Measurements from ENCODE around the gene TRMT1L.

The TRMT1L gene

GRCh38 chr1:185162491-185162890, 5.7 kb upstream of the TRMT1L start:
- peaks cover 11% of the 10 kb centered on the region for H3K36me3 ChIP-seq
- H3K27me3 ChIP-seq = no peaks in the 10 kb centered on the region
- no peak overlapping the region for H3K4me3 ChIP-seq (ENCODE audit: low read depth in 1 of 2, low read length in 1 of 2)
- H3K4me1 ChIP-seq (ENCODE audit: control insufficient read depth in 1 of 2, insufficient read depth in 1 of 2, low read depth in 1 of 2, low read length in 1 of 2) = peaks cover 9 to 13% of the 10 kb centered on the region in 2 experiments
- no peak overlapping the region for H3K27ac ChIP-seq
- H3K9me3 ChIP-seq = no peaks in the 10 kb centered on the region
- TF ChIP-seq, protein P1, sequence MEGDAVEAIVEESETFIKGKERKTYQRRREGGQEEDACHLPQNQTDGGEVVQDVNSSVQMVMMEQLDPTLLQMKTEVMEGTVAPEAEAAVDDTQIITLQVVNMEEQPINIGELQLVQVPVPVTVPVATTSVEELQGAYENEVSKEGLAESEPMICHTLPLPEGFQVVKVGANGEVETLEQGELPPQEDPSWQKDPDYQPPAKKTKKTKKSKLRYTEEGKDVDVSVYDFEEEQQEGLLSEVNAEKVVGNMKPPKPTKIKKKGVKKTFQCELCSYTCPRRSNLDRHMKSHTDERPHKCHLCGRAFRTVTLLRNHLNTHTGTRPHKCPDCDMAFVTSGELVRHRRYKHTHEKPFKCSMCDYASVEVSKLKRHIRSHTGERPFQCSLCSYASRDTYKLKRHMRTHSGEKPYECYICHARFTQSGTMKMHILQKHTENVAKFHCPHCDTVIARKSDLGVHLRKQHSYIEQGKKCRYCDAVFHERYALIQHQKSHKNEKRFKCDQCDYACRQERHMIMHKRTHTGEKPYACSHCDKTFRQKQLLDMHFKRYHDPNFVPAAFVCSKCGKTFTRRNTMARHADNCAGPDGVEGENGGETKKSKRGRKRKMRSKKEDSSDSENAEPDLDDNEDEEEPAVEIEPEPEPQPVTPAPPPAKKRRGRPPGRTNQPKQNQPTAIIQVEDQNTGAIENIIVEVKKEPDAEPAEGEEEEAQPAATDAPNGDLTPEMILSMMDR (IDR thresholded peaks at IDR 0.05) = no peak

GRCh38 chr1:185159966-185160365, 3.2 kb upstream of the TRMT1L start:
- no peaks in the 10 kb centered on the region for H3K27me3 ChIP-seq
- TF ChIP-seq, protein P1 (IDR thresholded peaks at IDR 0.05) = no peak
- no peak overlapping the region for H3K27ac ChIP-seq
- H3K9me3 ChIP-seq = no peaks in the 10 kb centered on the region
- H3K36me3 ChIP-seq = peaks cover 1% of the 10 kb centered on the region
- no peak overlapping the region for H3K4me3 ChIP-seq (ENCODE audit: low read depth in 1 of 2, low read length in 1 of 2)
- H3K4me1 ChIP-seq (ENCODE audit: control insufficient read depth in 1 of 2, insufficient read depth in 1 of 2, low read depth in 1 of 2, low read length in 1 of 2) = peaks cover 23 to 27% of the 10 kb centered on the region in 2 experiments

DNA sequence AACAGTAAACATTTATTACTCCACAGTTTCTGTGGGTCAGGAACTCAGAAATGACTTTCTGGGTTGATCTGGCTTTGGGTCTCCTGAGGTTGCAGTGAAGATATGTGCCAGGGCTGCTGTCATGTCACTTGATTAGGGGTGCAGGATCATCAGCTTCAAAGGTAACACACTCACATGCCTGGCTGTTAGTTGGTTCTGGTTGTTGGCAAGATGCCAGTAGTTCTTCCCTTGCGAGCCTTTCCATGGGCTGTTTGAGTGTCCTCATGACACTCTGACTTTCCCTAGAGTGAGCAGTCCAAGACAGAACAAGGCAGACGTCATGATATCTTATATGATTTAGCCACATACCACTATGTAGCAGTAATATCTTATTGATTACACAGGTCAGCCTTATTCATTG, 2.0 kb upstream of the TRMT1L start:
- H3K36me3 ChIP-seq = no peaks in the 10 kb centered on the region
- H3K4me1 ChIP-seq (ENCODE audit: control insufficient read depth in 1 of 2, insufficient read depth in 1 of 2, low read depth in 1 of 2, low read length in 1 of 2) = peaks cover 31 to 38% of the 10 kb centered on the region in 2 experiments
- no peak overlapping the region for H3K4me3 ChIP-seq (ENCODE audit: low read depth in 1 of 2, low read length in 1 of 2)
- H3K27me3 ChIP-seq = no peaks in the 10 kb centered on the region
- H3K27ac ChIP-seq = no peak overlapping the region
- TF ChIP-seq, protein P1 (IDR thresholded peaks at IDR 0.05) = no peak
- no peaks in the 10 kb centered on the region for H3K9me3 ChIP-seq

- peak overlapping the region; percentile 96 for H3K27ac ChIP-seq
- H3K4me3 ChIP-seq (ENCODE audit: low read depth in 1 of 2, low read length in 1 of 2) = peak overlapping the region; percentile 76 to 95
- no peaks in the 10 kb centered on the region for H3K9me3 ChIP-seq
- H3K4me1 ChIP-seq (ENCODE audit: control insufficient read depth in 1 of 2, insufficient read depth in 1 of 2, low read depth in 1 of 2, low read length in 1 of 2) = peaks cover 31 to 46% of the 10 kb centered on the region in 2 experiments
- TF ChIP-seq, protein P1 (IDR thresholded peaks at IDR 0.05) = no peak
- no peaks in the 10 kb centered on the region for H3K36me3 ChIP-seq
- no peaks in the 10 kb centered on the region for H3K27me3 ChIP-seq
Observed at GRCh38 chr1:185157599-185158412, 1.1 kb upstream of the TRMT1L start.

DNA sequence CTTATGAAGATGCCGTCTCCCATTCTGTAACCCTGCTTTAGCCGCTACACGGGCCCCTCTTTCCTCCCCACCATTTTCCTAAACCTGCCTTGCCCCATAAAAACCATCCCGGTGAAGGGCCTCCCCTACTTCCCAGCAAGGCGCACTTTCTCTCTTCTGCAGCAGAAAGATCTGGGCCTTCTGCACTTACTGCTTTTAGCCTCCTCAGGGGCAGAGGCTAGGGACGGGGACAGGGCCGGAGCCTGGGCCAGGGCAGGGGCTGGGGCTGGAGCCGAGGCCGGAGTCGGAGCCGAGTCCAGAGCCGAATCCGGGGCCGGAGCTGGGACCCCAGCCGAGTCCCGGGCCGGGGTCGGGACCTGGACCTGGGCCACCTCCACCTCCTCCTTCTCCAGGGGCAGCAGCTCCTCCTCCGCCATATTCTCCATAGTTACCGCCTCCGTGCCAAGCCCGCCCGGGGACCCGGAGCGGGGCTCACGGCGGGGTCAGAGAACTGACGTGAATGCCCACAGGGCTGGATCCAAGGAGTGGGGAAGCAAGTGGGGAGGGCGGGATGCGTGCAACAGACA, 382 bp downstream of the TRMT1L start:
- Histone ChIP-seq H3K9me3 (no peaks in the 10 kb centered on the region), H3K27me3 (no peaks in the 10 kb centered on the region), H3K4me3 (ENCODE audit: low read depth in 1 of 2, low read length in 1 of 2) (peak overlapping the region; percentile 76 to 95), H3K36me3 (no peaks in the 10 kb centered on the region), H3K27ac (peak overlapping the region; percentile 96), H3K4me1 (ENCODE audit: control insufficient read depth in 1 of 2, insufficient read depth in 1 of 2, low read depth in 1 of 2, low read length in 1 of 2) (peaks cover 37 to 56% of the 10 kb centered on the region in 2 experiments)
- TF ChIP-seq, protein P1 (IDR thresholded peaks at IDR 0.05) = no peak
